ENCODE results near the gene MCC. TPM values are rescaled to one million over a fixed set of nuclear protein-coding genes. Genes with fewer than 3 reads are reported as not detected.

The MCC gene
- total RNA-seq, 1 donor from 2014 or later, result 47.7 TPM

DNA sequence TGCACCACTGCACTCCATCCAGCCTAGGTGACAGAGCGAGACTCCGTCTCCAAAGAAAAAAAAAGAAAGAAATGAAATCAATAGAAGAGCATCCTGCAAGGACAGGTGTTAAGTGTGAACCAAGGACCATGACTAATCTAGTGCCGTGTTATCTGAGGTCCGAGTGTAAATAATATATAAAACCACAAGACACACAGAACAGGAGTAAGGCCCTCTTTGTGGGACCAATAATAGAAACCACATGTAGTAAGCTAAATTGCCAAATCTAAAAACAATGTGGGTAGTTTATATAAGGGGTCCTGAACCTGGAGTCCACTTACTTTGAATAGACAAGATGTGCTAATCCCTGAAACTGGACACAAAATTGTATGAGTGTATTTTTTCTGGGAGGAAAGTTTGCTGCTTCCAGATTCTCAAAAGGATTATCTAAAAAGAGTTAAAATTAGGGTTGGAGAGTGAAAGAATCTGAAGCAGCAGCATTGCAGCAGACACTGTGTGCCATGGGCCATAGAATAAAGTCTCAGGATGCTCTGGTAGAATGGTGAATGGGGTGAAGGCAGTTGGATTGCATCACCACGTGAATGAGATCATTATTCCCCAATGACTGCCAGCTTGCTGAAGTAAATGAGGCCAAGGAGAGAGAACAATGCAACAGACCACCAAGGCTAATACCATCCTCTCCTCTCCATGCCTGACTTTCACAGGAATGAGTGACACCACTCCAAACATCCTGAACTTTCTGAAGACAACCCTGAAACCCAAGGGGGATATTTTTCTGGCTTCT is 288.9 kb downstream of the MCC start:
- DNase-seq, result no peak

DNA sequence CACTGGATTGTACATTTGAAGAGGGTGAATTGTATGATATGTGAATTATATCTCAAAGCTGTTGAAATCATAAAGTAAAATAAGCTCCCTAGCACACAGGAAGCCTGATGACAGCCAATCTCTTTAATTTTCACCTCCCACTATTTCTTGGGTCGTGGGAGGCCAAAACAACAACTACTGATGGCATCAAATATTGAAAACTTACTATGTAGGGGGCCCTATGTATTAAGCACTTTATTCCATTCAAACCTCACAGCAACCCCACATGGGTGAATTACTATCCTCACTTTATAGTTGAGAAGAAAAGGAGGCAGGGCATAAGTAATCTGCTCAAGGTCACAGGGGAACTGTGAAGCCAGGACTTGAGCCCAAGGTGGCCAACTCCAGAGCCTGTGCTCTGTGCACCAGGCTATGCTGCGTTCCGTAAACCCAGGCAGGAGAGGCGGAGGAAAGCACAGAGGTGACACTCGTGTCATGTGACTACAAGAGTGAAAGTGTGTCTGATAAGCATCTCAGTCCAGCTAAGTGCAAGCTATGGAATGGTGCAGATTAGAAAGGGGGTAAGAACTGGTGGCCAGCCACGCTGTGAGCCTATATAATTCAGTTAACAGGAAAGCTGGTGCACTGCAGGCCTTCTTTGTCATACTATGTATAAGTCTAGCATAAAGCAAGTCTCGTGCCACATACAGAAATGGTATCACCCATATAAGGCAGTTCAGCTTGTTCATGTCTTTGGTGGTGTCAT is 290.6 kb downstream of the MCC start:
- no peak for DNase-seq

DNA sequence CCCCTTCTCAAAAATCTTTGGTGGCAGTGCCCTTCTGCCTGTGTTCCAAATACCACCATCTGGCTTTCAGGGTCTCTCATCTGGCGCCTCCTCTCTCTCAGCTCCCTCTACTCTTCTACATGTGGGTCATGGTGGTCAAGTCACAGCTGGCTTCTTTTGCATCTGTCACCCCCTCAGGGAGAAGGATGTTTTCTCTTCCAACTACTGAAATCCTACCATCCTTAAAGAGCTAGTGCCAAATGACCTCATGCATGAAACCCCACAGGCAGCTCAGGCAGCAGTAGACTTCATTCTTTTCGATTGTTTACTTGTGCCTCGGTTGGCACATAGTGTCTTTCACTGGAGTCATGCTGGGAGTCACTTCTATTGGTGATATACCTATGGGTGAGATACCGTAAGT is 292.5 kb downstream of the MCC start:
- no peak for DNase-seq

DNA sequence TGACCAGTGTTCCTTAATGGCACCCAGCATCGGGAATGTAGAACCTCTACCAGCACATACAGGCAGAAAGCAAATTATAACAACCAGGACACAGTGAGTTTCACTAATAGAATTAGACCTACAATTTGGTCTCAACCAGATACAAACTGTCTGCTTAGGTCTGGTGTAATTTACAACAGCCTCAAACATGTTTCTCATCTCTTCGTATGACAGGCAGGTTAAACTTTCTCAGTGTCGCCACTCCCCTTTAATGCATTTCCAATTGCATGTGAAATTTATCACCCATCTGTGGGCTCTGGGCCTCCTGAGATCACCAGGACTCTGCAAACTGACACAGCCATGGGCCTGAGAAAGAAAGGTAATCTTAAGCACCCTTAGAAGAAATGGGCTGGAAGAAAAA is 293.0 kb downstream of the MCC start:
- DNase-seq, result no peak

DNA sequence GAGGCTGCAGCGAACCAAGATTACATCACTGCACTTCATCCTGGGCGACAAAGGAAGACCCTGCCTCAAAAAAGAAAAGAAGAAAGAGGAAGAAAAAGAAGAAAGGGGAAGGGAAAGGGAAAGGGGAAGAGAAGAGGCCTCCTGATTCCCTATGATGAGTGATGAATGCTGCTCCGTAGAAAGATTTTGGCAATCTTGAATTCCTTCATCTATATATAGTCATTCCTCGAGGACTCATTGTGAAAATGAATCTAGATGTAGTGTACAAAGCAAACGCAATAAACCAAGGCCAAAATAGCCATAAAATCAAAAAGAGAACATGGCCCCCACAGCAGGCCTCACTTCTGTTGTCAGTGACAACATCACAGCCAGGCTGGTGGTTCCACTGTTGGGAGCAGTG is 293.7 kb downstream of the MCC start:
- DNase-seq, result no peak

GRCh38 chr5:113194125-113194524 is 294.1 kb downstream of the MCC start:
- no peak for DNase-seq

GRCh38 chr5:113193311-113193978 is 294.8 kb downstream of the MCC start:
- no peak for DNase-seq

- no peak for DNase-seq
Measured at GRCh38 chr5:113192541-113192940, 295.7 kb downstream of the MCC start.

DNA sequence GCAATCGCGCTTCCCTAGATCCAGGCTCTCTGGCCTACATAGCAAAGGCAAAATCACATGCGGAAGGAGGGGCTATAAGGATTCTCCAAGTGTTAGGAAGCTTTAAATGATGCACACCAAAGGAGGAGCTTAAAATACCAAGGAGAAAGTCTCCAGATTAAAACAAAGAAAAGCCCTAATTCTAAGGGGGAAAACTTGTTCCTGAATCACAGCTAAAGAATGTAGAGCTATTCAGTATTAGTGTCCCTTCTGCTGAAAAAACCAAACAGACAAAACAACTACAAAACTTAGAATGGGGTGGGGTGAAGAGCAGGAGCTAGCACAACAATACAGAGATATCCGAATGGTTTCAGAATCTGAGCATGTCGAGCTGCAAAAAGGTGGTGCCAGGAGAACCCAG is 297.9 kb downstream of the MCC start:
- no peak for DNase-seq

- no peak for DNase-seq
Measured at GRCh38 chr5:113189291-113189690, 299.0 kb downstream of the MCC start.

GRCh38 chr5:113188436-113188835 is 299.8 kb downstream of the MCC start:
- DNase-seq, result no peak

DNA sequence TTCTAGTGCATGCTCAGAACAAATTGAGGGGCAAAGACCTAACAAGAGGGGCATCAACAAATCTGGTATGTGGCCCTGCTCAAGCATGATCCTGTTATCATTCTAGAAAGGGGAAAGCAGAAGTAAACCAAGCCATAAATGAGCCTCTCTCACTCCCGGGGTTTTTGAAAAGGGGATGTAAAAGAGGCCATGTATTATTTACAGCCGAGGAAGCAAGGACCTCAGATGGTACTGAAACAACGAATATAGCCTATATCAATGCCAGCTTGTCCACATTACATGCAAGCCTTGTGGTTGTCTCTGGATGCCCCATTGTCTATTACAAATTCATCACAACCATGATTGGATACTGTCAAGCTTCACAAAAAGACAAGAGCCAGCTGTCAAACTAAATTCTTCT is 300.3 kb downstream of the MCC start:
- no peak for DNase-seq

- no peak for DNase-seq
Measured at GRCh38 chr5:113186061-113186460, 302.2 kb downstream of the MCC start.

DNA sequence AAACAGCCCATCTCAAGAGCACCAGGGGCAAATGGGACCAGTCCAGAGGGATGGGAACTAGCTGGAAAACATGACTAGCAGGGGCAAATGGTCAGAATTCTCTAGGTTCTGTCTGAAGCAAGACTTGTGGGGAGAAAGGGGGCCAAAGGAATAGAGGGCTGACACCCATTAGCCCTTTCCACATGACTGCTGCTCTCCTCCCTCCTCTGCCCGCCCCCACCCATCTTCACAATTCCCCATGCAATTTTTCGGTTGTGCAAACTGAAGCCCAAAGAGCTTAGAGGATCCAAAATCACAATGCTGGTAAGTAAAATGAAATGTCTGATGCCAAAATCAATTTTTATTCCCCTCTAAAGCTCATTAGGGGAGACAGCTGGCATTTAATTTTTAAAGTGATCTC is 304.6 kb downstream of the MCC start:
- no peak for DNase-seq

DNA sequence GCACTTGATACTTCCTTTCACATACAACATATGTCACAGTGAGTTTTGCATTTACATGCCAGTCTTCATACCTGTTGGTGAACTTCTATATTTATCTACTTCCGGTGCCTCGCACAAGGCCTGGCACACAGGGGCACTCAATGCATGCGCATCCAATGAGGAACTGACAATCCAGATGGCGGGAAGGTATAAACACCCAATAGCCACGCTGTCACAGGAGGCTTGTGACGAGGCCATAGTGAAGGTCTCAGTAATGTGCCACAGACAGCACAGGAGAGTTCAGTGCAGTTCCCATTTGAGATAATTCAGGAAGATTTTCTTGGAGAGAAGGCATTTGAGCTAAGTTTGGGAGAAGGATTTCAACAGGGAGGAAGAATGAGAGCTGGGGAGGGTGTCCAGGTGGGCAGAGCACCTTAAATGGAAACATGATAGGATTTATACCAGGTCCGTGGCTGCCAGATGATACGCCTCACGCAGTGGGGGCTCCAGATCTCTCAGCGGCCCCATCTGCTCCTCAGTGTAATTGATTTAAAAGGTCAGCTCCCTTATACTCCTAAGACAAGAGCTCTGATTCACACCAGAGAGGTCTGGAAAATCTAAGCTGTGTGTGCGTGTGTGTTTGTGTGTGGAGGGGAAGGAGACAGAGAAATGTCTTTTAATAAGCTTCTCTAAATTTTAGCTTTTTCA is 305.5 kb downstream of the MCC start:
- DNase-seq, result no peak

DNA sequence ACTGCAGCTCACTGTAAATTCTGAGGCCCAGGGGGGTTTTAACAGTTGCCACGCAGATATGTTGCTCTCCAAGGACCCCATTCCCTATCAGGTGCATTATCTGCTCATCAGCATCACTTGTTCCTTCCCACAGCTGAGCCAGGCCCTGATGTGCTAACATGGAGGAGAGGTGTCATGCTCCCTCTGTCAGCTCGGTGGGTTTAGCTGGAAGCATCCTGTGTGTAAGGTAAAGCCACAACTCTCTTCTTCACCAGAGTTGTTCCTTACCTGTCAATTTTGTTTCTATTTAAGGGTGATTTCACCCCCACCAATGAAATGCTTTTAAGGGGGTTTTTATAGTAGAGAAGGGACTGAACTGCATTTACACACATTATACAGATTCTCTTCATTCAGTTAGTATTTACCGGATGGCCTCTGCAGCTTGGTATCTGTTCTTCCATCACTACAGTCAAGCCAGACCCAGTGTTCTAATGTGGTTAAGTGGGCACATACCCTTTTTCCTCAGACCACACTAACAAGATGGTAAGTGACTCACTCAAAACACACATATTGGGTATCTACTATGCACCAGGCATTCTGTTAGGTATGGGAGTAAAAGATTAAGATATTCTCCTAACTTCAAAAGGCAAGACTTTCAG is 306.3 kb downstream of the MCC start:
- no peak for DNase-seq

- no peak for DNase-seq
Measured at GRCh38 chr5:113181409-113181808, 306.8 kb downstream of the MCC start.

GRCh38 chr5:113179156-113179555 is 309.1 kb downstream of the MCC start:
- DNase-seq, result peak; percentile 40

DNA sequence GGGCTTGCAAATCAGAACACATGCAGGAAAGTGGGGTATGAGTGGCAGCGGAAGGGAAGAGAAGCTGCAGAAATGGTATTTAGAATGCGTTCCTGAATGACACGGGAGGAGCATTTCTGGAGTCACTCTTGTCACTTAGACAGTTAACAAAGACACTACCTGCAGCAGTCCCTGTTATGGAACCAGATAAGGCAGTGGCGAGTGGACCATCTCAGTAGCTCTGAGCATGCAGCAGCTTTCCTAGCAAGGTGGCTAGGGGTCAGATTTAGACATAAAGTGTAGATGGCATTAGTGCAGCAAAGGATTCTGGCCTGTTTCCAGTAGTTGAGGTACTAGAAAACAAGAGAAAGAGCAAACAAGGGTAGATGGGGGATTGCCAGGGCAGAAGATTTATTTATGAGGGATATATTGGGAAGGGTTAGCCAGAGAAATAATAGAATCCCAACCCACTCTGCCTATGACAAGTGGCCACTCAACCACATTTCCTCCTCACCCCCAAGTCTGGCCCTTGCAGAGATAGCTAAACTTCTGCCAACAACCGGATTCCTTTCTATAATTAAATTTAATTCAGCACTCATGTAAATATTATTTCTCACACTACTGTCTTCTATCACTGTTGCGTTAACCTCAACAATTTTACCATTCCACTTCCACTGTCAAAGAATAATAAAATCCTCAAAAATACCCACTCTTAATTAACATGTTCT is 310.0 kb downstream of the MCC start:
- no peak for DNase-seq

GRCh38 chr5:113177225-113177624 is 311.0 kb downstream of the MCC start:
- no peak for DNase-seq

DNA sequence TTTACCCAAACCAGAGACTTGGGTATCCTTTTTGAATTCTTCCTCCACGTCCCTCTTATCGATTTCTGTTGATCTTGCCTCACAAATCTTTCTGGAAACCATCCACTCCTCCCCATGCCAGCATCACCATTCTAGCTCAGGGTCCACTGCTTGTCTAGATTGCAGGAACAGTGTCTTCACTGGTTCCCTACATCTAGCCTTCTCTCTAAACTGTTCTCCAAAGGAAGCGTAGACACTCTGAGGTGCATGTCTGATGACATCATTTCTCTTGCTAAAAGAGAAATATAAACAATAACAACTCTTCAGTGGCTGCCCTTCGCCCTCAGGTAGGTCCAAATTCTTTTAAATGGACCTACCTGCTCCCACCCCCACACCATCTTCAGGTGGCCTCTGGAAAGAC is 311.5 kb downstream of the MCC start:
- no peak for DNase-seq

DNA sequence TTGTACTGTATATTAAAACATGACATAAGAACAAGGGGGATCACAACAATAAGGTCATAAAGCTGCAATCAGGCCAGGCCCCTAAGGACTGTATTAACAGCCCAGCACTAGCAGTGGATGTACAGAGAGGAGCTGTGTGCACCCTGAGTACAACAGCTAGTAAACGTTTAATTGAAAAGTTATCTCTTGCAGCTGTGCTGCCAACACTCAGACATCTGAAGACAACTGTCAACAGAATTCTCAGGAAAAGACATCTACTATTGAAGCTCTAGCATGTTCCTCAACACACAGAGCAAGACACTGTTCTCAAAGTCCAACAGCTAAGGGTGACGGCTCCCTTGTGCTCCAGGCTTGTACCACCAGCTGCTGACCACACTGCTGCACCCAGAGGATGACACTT is 312.1 kb downstream of the MCC start:
- DNase-seq, result no peak
